Transverse colon (tissue), 4 donors: ENCODE measurements around the gene HHEX.

Experiments
- EP300 ChIP-seq: sonication (generic); formaldehyde crosslinking; IDR thresholded peaks from one replicate; pipeline ENCODE4 v1.6.1; 2017; ENCODE audit warnings: antibody characterized with exemption, low read depth
- POLR2A ChIP-seq: fragments of 450-650 bp; IDR thresholded peaks from one replicate; pipeline ENCODE4 v1.6.1; 2016; ENCODE audit warnings: antibody characterized with exemption, mild to moderate bottlenecking, moderate library complexity
- POLR2AphosphoS5 ChIP-seq, 3 donors: sonication (generic); formaldehyde crosslinking; IDR thresholded peaks; one replicate each; pipeline ENCODE4 v1.6.1; 2016; ENCODE audit warnings: antibody characterized with exemption in 3 of 3
- TF ChIP-seq, protein P1 (sequence below), 5 experiments: fragments of 200-600 bp in 3 of 5; fragments of 450-650 bp in 2 of 5; sonication (generic) in 3 of 5; IDR thresholded peaks; 1 replicate in 2 of 5; 2 replicates in 3 of 5; pipeline ENCODE4 v1.5.1; 2016 to 2017; ENCODE audit warnings: antibody characterized with exemption in 5 of 5, inconsistent platforms in 3 of 5, mild to moderate bottlenecking in 2 of 5, moderate library complexity in 1 of 5

DNA sequence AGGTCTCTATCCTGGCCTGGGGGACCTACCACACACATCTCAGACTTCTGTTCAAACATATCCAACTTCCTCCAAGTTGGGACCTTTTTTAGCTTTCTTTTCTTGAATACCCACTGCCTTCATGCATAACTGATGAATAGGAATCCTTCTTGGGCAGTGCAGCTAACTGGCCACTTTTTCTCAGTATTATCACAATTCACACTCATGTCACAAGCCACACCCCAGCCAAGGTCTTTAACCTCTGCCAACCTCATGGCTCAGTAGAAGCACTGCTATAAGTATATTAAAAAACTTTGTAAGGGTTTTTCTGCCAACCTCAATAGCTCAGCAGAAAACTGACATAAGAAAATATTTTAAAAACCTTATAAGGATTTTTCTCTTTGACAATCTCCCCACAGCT, 44.5 kb downstream of the HHEX start:
- TF ChIP-seq POLR2A (no peak), POLR2AphosphoS5 (IDR thresholded peaks at IDR 0.05) (no peak), EP300 (no peak)
- TF ChIP-seq, protein P1, sequence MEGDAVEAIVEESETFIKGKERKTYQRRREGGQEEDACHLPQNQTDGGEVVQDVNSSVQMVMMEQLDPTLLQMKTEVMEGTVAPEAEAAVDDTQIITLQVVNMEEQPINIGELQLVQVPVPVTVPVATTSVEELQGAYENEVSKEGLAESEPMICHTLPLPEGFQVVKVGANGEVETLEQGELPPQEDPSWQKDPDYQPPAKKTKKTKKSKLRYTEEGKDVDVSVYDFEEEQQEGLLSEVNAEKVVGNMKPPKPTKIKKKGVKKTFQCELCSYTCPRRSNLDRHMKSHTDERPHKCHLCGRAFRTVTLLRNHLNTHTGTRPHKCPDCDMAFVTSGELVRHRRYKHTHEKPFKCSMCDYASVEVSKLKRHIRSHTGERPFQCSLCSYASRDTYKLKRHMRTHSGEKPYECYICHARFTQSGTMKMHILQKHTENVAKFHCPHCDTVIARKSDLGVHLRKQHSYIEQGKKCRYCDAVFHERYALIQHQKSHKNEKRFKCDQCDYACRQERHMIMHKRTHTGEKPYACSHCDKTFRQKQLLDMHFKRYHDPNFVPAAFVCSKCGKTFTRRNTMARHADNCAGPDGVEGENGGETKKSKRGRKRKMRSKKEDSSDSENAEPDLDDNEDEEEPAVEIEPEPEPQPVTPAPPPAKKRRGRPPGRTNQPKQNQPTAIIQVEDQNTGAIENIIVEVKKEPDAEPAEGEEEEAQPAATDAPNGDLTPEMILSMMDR (IDR thresholded peaks at IDR 0.05) = no peak
